ENCODE results near the gene SLX4IP.
A peak's percentile ranks its signal among the peaks of the same experiment; 100 is the strongest.
"Not testable (repeated sequence)": the region's sequence is repeated elsewhere in the genome, so short reads cannot be mapped to it uniquely, and the experiment has no call there.

Gene SLX4IP

DNA sequence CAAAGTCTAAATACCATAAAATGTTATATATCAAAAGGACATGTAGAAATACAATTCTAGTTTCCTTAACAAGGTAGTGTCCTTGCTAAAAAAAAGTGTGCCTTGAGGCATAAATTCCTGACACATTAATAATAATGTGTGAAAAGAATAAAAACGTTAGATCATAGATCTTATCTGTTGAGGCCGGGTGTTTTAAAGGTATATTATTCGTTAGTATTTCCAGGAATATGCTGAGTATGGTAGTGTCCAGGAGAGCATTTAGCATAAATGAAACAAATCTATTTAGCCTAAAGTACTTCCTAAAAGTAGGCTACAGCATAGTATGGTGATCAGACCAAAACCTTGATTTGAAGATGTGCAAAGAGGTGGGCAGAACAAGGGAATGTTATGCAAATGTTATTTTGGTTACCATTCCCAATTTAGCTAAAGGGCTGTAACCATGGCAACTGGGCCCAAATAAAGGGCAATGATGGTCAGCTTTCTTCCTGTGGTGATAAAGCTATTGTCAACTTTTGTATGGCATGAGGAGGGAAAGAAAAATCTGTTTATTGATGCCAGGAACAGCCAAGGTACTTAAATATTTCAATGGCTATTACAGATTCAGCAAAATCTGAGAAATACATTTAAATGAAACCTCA, 20.0 kb upstream of the SLX4IP start:
- H3K27ac ChIP-seq = no peak overlapping the region
- H3K4me3 ChIP-seq = no peak overlapping the region
- no peak for DNase-seq (ENCODE audit: low spot score)
- TF ChIP-seq, protein P1, sequence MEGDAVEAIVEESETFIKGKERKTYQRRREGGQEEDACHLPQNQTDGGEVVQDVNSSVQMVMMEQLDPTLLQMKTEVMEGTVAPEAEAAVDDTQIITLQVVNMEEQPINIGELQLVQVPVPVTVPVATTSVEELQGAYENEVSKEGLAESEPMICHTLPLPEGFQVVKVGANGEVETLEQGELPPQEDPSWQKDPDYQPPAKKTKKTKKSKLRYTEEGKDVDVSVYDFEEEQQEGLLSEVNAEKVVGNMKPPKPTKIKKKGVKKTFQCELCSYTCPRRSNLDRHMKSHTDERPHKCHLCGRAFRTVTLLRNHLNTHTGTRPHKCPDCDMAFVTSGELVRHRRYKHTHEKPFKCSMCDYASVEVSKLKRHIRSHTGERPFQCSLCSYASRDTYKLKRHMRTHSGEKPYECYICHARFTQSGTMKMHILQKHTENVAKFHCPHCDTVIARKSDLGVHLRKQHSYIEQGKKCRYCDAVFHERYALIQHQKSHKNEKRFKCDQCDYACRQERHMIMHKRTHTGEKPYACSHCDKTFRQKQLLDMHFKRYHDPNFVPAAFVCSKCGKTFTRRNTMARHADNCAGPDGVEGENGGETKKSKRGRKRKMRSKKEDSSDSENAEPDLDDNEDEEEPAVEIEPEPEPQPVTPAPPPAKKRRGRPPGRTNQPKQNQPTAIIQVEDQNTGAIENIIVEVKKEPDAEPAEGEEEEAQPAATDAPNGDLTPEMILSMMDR (IDR thresholded peaks at IDR 0.05) = no peak

DNA sequence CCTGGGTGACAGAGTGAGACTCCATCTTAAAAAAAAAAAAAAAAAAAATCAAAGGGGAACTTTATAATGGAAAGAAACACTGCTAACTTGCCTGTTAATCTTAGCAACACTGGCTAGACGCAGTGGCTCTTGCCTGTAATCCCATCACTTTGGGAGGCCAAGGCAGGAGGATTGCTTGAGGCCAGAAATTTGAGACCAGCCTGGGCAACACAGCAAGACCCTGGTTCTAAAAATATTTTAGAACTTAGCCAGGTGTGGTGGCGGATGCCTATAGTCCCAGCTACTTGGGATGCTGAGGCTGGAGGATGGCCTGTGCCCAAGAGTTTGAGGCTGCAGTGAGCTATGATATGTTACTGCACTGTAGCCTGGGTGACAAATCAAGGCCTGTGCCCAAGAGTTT, 17.9 kb upstream of the SLX4IP start:
- DNase-seq (ENCODE audit: low spot score); H3K4me3 ChIP-seq; H3K27ac ChIP-seq: not testable (repeated sequence)

DNA sequence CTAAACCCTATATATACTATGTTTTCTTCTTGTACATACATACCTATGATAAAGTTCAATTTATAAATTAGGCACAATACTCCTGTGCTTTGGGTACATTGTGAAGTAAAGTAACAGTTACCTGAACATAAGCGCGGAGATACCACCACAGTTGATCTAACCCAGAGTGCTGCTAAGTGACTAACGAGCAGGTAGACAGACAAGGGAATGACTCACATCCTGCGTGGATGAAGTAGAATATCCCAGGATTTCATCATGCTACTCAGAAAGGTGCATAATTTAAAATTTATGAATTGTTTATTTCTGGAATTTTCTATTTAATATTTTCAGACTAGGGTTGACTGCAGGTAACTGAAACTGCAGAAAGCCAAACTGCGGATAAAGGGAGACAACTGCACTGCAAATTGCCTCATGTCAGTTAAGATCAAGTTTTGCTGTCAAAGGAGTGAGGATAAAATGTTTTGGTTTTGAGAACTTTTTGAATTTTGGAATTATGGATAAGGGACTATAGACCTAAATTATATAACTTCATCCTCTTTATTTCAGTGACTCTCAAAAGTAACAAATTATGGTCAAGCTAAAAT, 15.5 kb upstream of the SLX4IP start:
- no peak for DNase-seq (ENCODE audit: low spot score)
- H3K27ac ChIP-seq = no peak overlapping the region

DNA sequence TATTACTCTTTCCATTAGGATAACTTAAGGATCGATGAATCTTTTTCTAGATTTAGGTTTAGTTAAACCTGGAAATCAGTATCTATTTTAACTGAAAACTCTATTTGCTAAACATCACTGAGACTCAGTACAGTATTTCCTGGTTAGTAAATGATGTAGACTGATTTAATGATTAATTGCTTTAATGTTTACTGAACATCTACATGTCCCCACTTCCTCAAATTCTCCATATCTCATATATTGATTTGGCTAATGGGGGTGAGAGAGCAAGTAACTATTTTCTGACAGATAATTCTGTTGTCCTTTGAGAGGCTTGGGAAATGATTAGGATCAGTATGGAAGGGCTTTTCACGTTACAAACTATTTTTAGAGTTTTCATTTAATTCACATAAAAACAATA, 11.4 kb upstream of the SLX4IP start:
- TF ChIP-seq, protein P1 (IDR thresholded peaks at IDR 0.05) = no peak
- no peak for DNase-seq (ENCODE audit: low spot score)
- Histone ChIP-seq H3K27ac (no peak overlapping the region), H3K4me3 (no peak overlapping the region)

More for the DNA sequence above, 15.5 kb upstream of the SLX4IP start:
- no peak overlapping the region for H3K4me3 ChIP-seq
- TF ChIP-seq, protein P1 (IDR thresholded peaks at IDR 0.05) = no peak

DNA sequence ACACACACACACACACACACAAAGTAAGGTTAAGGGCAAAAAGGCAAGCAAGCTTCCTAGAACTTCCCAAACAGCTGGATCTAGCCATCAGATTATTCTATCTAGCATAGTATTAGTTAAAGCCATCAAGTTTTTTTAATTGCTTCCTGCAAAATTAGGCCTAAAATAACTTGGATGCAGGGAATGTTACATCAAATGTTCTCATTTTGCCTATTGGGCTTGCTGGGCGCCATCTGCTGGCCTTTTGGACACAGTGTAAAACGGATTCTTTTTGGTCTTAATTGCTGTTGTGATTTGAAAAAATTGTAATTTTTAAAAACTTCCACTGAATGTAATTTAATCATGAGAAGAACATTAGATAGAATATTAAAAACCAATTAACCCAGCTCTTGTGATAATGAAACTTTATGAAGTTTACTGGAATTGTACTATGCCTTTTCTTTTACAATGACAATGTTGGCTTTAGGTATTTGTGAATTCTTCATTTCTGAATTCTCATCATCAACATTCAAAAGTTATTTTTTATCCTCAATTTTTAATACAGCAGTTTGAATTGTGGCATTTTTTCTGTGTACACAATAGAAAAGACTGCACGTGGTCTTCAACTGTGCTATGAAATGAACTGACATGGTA, 7.9 kb upstream of the SLX4IP start:
- TF ChIP-seq, protein P1 (IDR thresholded peaks at IDR 0.05) = peak; percentile 67
- no peak for DNase-seq (ENCODE audit: low spot score)
- Histone ChIP-seq H3K27ac (no peak overlapping the region), H3K4me3 (no peak overlapping the region)

DNA sequence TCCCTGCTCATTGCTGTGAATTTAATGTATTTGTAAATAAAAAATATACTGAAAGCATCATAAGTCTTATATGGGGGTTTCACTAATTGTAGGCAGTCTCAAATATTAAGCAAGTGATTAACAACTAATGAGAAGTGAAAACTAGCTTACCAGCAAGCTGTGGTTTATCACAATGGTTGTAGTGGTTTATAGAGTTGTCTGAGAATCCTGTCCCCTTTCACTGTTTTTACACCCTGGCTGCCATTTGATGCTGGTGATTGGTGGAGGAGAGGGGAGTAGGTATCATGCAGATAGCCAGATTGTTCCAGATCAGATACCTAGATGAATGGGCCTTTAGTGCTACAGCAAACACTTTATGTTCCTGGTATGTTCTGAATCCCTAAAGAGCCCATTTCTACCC, 7.1 kb upstream of the SLX4IP start:
- no peak for DNase-seq (ENCODE audit: low spot score)
- no peak overlapping the region for H3K4me3 ChIP-seq
- H3K27ac ChIP-seq = no peak overlapping the region
- TF ChIP-seq, protein P1 (IDR thresholded peaks at IDR 0.05) = no peak

DNA sequence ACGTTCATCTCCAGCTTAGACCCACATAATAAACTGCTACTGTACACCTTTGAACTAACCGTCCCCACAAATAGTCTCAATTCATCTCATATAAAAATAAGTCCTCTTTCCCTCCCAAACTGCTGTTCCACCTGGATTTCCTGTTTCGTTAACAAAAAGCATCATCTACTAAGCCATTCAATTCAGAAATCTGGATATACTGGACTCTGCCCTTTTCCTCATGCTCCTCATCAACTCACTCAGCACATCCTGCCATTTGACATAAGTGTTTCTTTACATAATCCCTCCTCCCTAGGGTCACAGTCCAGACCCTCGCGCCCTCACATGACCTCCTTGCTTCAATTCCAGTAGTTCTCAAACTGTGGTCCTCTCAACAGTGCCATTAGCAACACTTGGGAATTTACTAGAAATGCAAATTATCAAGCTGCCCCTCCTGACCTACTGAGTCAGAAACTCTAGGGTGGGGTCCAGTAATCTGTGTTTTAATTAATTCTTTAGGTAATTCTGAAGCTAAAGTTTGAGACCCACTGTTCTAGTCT, 5.6 kb upstream of the SLX4IP start:
- Histone ChIP-seq H3K4me3 (no peak overlapping the region), H3K27ac (no peak overlapping the region)
- TF ChIP-seq, protein P1 (IDR thresholded peaks at IDR 0.05) = no peak
- DNase-seq (ENCODE audit: low spot score) = no peak
